Nasal cavity respiratory epithelium epithelial cell of viscerocranial mucosa (primary cell): ENCODE results near the gene ASIC5. TPM values are rescaled to one million over a fixed set of nuclear protein-coding genes. Genes with fewer than 3 reads are reported as not detected.

Source experiments
- total RNA-seq: library from RNA; depleted of rRNA; stranded (reverse); fragments of >200 nt; gene quantifications from 2 replicates; pipeline ENCODE4 v1.2.3, GENCODE V29; 2014

The ASIC5 gene
- total RNA-seq = not detected in 2 replicates

GRCh38 chr4:155866177-155866576 is at the start of gene ASIC5:
TSS of gene ASIC5 (minus strand) at chr4:155866277. CDS start at chr4:155866226, 51 bp downstream.

GRCh38 chr4:155903453-155903852 is 37.4 kb upstream of the ASIC5 start, which contains the start of gene TDO2:
TSS of gene TDO2 (plus strand) at chr4:155903696. CDS start at chr4:155903759, 63 bp downstream.

Other genes starting within 250 kb of the ASIC5 start
- gene GUCY1A1, start 199.4 kb downstream of the ASIC5 start, total RNA-seq = 1.4 and 1.8 TPM in 2 replicates
- 1.4 and 2.7 TPM in 2 replicates for gene GUCY1B1, start 107.3 kb downstream of the ASIC5 start, total RNA-seq
- under 0.01 and 1.3 TPM in 2 replicates for gene TDO2, start 37.4 kb upstream of the ASIC5 start, total RNA-seq
- gene CTSO, start 87.6 kb upstream of the ASIC5 start, total RNA-seq = 1.7 and 7.6 TPM in 2 replicates